Fibroblast of skin of abdomen (primary cell): Measurements from ENCODE around the gene GMNN.
"Not testable (repeated sequence)": the region's sequence is repeated elsewhere in the genome, so short reads cannot be mapped to it uniquely, and the experiment has no call there.

Source experiments
- DNase-seq: peaks from one replicate; pipeline ENCODE4 v3.0.0-alpha.2; 2013

GMNN gene

GRCh38 chr6:24761851-24762250, 12.9 kb upstream of the GMNN start:
- no peak for DNase-seq

DNA sequence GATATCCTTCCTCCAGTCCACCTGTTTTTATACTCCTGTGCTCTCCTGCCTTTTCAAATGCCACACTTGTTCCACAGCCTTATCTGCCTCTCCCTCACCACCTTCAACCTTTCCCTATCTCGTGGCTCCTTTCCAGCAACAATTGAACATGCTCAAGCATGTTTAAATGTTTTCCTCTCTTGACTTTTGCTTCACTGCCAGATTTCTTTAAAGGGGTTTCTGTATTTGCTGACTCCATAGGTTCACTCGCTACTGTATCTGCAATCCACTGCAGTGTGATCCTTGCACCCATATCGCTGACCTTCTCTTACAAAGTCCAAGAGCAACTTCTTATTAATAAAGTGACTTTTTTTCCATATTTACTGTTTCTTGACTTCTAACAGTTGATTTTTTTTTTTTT, 11.2 kb upstream of the GMNN start:
- no peak for DNase-seq

- not testable (repeated sequence) for DNase-seq
Observed at GRCh38 chr6:24764833-24765828, 9.6 kb upstream of the GMNN start.

- not testable (repeated sequence) for DNase-seq
Observed at GRCh38 chr6:24765968-24766367, 8.8 kb upstream of the GMNN start.

- peak; percentile 44 for DNase-seq
Observed at GRCh38 chr6:24766680-24767462, 7.9 kb upstream of the GMNN start.

GRCh38 chr6:24768361-24768760, 6.4 kb upstream of the GMNN start:
- peak; percentile 76 for DNase-seq

- peak; percentile 59 for DNase-seq
Observed at GRCh38 chr6:24775520-24776058, 852 bp downstream of the GMNN start.

GRCh38 chr6:24777227-24777626, 2.5 kb downstream of the GMNN start:
- DNase-seq, result no peak

DNA sequence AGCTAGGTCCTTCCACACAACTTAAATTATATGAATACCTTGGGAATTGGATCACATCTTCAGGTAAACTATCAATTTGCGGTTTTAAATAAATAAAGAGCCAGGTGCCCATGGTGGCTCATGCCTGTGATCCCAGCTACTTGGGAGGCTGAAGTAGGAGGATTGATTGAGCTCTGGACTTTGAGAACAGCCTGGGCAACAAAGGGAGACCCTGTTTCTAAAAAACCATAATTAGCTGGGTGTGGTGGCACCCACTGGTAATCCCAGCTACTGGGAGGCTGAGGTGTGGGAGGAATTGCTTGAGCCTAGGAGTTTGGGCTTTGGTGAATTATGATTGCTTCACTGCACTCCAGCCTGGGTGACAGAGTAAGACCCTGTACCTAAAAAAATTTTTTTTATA, 3.4 kb downstream of the GMNN start:
- DNase-seq, result no peak

DNA sequence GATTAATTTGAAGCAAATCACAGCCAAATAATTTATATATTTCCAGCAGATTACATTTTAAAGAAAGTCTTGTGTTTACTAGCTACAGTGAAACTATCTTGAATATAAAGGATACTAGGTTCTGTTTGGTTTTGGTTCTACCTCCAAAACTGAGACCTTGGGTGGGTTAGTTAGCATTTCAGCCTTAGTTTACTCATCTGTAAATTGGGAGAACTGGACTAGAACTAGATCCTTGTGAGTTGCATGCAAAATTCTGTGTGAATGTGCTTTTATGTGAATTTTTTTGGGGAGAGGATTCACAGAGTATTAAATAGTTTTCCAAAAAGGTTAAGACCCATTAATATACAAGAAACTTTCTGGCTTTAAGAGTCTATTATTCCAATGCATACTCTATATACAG, 4.1 kb downstream of the GMNN start:
- DNase-seq, result no peak

DNA sequence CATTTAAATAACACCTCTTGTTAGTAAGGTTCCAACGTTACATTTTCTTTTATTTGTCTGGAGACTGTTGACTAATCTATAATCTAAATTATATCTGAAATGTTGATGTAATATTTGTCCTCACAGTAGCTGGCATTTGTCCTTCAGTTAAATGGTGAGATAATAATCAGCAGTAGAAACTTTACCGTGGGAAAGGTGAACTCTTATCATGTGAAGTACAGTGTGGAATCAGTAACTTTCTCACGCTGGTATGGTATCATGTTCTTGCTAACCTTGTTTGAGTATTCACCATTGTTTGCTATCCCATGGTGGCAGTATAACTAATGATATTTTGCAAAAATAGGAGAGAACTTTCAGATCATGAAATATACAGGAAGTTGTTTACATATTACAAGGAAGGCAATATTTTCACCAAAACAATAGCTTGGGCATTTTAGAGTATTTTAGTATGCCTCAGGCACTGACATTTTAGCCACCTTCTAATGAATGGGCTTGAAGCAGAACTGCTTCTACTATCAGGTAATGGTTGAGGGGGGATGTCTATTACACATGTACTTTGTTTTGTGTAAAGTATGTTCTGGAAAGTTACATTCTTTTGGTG, 4.8 kb downstream of the GMNN start:
- DNase-seq, result no peak

- peak; percentile 11 for DNase-seq
Observed at GRCh38 chr6:24780206-24780605, 5.5 kb downstream of the GMNN start.

DNA sequence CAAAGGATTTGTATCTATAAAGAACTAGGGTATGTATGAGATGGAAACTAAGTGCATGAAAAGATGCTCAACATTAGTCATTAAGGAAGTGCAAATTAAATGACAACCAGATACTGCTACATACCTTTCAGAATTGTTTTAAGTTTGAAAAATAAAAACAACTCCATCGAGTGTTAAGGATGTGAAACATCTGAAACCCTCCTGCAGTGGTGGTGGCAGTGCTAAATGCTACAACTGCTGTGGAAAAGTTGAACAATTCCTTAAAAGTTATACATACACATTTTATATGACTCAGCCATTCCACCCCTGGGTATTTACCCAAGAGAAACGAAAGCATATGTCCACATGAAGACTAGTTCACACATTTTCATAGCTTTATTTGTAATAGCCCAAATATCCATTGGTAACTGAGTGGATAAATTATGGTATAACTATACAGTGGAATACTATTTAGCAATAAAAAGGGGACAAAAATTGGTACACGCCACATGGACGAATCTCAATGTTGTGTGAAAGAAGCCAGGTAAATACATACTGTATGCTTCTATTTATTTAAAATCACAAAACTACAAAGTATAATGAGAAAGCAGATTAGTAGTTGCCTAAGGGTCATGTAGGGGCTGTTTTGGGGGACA, 13.4 kb downstream of the GMNN start:
- peak; percentile 43 for DNase-seq

DNA sequence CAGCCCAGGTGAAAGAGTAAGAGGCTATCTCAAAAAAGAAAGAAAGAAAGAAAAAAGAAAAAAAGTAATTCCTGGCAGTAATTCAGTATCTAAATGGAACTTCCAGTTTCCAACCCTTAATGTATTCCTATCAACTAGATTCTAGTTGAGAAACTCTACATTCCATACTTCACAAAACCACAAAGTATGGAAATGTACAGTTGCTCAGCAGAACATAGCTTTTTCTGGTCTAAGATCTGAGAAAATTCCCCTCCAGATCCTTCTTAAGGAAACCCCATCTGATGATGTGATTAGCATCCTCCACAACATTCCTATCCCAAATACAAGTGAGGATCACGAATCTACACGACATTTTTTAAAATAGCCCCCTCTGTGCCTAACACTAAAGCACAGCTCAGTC, 20.4 kb downstream of the GMNN start:
- DNase-seq, result peak; percentile 68

- no peak for DNase-seq
Observed at GRCh38 chr6:24796616-24797290, 22.0 kb downstream of the GMNN start.

DNA sequence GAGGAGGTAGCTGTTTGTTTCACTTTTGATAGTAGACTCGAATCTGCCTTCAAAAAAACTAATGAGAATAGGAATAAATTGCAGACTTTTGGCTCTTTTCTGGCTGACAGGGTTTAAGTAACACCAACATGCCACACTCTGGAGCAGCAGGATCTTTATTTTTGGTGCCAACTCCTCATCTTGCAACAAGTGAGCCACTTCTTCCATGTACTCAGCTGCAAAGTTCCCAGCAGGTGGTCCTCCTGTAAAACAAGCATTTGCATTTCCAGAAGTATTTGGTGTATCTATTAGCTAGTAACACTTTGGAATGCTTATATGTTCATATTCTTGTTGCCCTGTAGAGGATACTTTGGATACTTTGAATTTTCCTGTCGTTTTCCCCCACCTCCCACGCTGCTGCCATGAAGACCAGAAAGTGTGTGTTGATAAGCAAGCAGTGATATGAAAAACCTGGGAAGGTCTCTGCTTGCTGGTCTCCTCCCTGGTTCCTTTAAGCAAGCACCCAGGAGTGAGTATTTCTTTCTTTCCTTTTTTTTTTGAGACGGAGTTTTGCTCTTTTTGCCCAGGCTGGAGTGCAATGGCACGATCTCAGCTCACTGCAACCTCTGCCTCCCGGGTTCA, 23.0 kb downstream of the GMNN start:
- no peak for DNase-seq

DNA sequence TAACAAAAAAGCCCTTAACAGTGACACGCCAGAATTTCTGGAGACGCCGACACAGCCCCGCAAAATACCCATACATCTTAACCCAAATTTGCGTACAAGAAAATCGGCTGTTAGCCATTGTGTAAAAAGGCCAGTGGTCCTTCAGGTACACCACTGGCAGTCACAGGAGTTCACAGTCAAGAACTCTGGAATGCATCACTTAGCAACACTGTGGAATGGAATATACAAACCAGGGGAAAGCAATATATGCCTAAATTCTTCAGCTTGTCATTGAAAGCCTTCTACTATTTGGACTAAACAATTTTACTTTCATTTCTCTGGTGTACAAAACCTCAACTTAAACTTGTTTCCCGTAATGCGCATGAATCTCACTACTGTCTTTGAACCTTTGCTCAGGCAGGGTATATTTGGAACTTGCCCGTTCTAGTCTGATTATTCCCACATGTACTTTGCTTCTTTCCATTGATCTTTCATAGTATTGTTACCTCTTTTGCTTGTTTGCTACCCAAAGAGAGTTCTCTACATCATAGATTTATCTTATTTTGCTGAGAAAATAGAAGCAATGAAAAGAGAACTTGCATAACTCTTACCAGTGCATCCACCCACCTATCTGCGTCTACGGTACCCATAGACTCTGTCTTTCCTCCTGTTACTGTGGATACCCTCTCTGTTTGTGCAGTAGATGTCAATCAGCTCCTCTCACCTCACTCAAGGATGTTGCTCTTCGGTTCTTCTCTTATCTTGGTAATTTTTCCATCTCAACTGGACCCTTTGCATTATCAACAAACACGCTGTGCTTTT, 24.2 kb downstream of the GMNN start, which contains the start of gene ARMH2:
TSS of gene ARMH2 (minus strand) at position 178 of the 801 bp plus-strand sequence. CDS start at position 118, 60 bp downstream.
- no peak for DNase-seq

GRCh38 chr6:24799541-24799915, 24.8 kb downstream of the GMNN start:
- no peak for DNase-seq

- DNase-seq, result peak; percentile 36
Observed at GRCh38 chr6:24802271-24803059, 27.7 kb downstream of the GMNN start.
